WTC11 (cell line): ENCODE results near the gene HPSE2.

ENCODE experiments used
- CBFB ChIP-seq: sonication (generic); formaldehyde crosslinking; IDR thresholded peaks from 2 replicates; pipeline ENCODE4 v1.8.1; 2022; ENCODE audit warnings: mild to moderate bottlenecking, low read depth, missing genetic modification reagents
- FOXK1 ChIP-seq: sonication (generic); formaldehyde crosslinking; IDR thresholded peaks from 2 replicates; pipeline ENCODE4 v1.8.0; 2022; ENCODE audit warnings: mild to moderate bottlenecking, moderate library complexity, missing genetic modification reagents
- ZNF219 ChIP-seq: sonication (generic); formaldehyde crosslinking; IDR thresholded peaks from 2 replicates; pipeline ENCODE4 v1.8.0; 2023; ENCODE audit warnings: missing genetic modification reagents, mild to moderate bottlenecking, borderline replicate concordance
- TF ChIP-seq, protein P1 (sequence below): sonication (generic); formaldehyde crosslinking; IDR thresholded peaks from 2 replicates; pipeline ENCODE4 v1.8.1; 2022; ENCODE audit warnings: mild to moderate bottlenecking, missing genetic modification reagents, moderate library complexity, borderline replicate concordance
- TF ChIP-seq, protein P2 (sequence below): fragments of 200-600 bp; IDR thresholded peaks from 2 replicates; pipeline ENCODE4 v1.8.0; 2022; ENCODE audit warnings: antibody characterized with exemption
- TF ChIP-seq, protein P3 (sequence below): sonication (generic); formaldehyde crosslinking; IDR thresholded peaks from 2 replicates; pipeline ENCODE4 v1.8.1; 2022; ENCODE audit warnings: low read depth, missing genetic modification reagents, borderline replicate concordance
- TF ChIP-seq, protein P4 (sequence below): sonication (generic); formaldehyde crosslinking; IDR thresholded peaks from 2 replicates; pipeline ENCODE4 v1.8.0; 2022; ENCODE audit warnings: mild to moderate bottlenecking, missing genetic modification reagents

DNA sequence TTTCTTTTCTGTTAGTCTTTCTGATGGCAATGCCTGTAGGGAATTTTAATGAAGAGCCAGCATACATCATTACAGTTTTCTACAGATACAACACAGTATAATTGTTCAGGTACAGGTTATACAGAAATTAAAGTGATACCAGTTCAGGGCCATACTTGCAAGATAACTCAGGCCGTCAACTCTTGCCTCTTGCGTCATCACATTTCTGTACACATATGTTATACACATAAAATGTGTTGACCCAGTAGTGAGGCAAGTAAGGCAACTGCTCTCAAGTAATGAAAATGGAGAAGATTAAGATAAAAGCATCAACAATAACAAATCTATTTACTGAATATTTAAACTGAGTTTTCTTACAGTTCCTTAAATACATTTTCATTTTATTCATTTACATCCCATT lies 317.8 kb downstream of the HPSE2 start:
- TF ChIP-seq, protein P1, sequence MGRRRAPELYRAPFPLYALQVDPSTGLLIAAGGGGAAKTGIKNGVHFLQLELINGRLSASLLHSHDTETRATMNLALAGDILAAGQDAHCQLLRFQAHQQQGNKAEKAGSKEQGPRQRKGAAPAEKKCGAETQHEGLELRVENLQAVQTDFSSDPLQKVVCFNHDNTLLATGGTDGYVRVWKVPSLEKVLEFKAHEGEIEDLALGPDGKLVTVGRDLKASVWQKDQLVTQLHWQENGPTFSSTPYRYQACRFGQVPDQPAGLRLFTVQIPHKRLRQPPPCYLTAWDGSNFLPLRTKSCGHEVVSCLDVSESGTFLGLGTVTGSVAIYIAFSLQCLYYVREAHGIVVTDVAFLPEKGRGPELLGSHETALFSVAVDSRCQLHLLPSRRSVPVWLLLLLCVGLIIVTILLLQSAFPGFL: no peak
- TF ChIP-seq ZNF219 (no peak), CBFB (CRISPR knock-in tag) (no peak), FOXK1 (CRISPR knock-in tag) (no peak)
- TF ChIP-seq, protein P2, sequence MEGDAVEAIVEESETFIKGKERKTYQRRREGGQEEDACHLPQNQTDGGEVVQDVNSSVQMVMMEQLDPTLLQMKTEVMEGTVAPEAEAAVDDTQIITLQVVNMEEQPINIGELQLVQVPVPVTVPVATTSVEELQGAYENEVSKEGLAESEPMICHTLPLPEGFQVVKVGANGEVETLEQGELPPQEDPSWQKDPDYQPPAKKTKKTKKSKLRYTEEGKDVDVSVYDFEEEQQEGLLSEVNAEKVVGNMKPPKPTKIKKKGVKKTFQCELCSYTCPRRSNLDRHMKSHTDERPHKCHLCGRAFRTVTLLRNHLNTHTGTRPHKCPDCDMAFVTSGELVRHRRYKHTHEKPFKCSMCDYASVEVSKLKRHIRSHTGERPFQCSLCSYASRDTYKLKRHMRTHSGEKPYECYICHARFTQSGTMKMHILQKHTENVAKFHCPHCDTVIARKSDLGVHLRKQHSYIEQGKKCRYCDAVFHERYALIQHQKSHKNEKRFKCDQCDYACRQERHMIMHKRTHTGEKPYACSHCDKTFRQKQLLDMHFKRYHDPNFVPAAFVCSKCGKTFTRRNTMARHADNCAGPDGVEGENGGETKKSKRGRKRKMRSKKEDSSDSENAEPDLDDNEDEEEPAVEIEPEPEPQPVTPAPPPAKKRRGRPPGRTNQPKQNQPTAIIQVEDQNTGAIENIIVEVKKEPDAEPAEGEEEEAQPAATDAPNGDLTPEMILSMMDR: no peak
- TF ChIP-seq, protein P3, sequence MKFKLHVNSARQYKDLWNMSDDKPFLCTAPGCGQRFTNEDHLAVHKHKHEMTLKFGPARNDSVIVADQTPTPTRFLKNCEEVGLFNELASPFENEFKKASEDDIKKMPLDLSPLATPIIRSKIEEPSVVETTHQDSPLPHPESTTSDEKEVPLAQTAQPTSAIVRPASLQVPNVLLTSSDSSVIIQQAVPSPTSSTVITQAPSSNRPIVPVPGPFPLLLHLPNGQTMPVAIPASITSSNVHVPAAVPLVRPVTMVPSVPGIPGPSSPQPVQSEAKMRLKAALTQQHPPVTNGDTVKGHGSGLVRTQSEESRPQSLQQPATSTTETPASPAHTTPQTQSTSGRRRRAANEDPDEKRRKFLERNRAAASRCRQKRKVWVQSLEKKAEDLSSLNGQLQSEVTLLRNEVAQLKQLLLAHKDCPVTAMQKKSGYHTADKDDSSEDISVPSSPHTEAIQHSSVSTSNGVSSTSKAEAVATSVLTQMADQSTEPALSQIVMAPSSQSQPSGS: no peak
- TF ChIP-seq, protein P4, sequence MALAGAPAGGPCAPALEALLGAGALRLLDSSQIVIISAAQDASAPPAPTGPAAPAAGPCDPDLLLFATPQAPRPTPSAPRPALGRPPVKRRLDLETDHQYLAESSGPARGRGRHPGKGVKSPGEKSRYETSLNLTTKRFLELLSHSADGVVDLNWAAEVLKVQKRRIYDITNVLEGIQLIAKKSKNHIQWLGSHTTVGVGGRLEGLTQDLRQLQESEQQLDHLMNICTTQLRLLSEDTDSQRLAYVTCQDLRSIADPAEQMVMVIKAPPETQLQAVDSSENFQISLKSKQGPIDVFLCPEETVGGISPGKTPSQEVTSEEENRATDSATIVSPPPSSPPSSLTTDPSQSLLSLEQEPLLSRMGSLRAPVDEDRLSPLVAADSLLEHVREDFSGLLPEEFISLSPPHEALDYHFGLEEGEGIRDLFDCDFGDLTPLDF (CRISPR knock-in tag): no peak
